Astrocyte (in vitro differentiated cells and primary cell): ENCODE results near the gene SLC38A3. TPM values are rescaled to one million over a fixed set of nuclear protein-coding genes. Genes with fewer than 3 reads are reported as not detected.
A peak's percentile ranks its signal among the peaks of the same experiment; 100 is the strongest.

Experiments
- DNase-seq: peaks from one replicate; pipeline ENCODE4 v3.0.0-alpha.2; 2010; ENCODE audit warnings: low read depth
- FAIRE-seq: peaks from 2 replicates; lab custom pipeline; 2011; peaks lifted over from hg19 to GRCh38; lab: Jason Lieb, UNC
- H2AFZ ChIP-seq: 2 replicates; pipeline ENCODE4 v1.6.0; 2012; ENCODE audit warnings: low read depth, low read length, inconsistent platforms
- H3K27ac ChIP-seq: 2 replicates; pipeline ENCODE4 v1.5.1; 2011; ENCODE audit warnings: low read depth, low read length, inconsistent platforms
- H3K27me3 ChIP-seq: 2 replicates; pipeline ENCODE4 v1.6.0; 2011; ENCODE audit warnings: low read length, inconsistent platforms; ENCODE audit not compliant: insufficient read depth
- H3K36me3 ChIP-seq: 2 replicates; pipeline ENCODE4 v1.5.1; 2011; ENCODE audit warnings: low read length, inconsistent platforms; ENCODE audit not compliant: insufficient read depth
- H3K4me1 ChIP-seq: 2 replicates; pipeline ENCODE4 v1.5.1; 2011; ENCODE audit warnings: low read length, inconsistent platforms; ENCODE audit not compliant: insufficient read depth
- H3K4me2 ChIP-seq: 2 replicates; pipeline ENCODE4 v1.6.0; 2012; ENCODE audit warnings: low read length, inconsistent platforms
- H3K4me3 ChIP-seq: 2 replicates; pipeline ENCODE4 v1.5.1; 2011; ENCODE audit warnings: low read depth, mild to moderate bottlenecking, low read length, inconsistent platforms; ENCODE audit not compliant: insufficient read depth
- H3K79me2 ChIP-seq: 2 replicates; pipeline ENCODE4 v1.6.0; 2012; ENCODE audit warnings: mild to moderate bottlenecking, low read length, inconsistent platforms; ENCODE audit not compliant: insufficient read depth
- H3K9ac ChIP-seq: 2 replicates; pipeline ENCODE4 v1.6.0; 2012; ENCODE audit warnings: mild to moderate bottlenecking, low read length, inconsistent platforms
- H3K9me3 ChIP-seq: 2 replicates; pipeline ENCODE4 v1.5.1; 2012; ENCODE audit warnings: low read depth, mild to moderate bottlenecking, low read length, inconsistent platforms; ENCODE audit not compliant: insufficient read depth
- H4K20me1 ChIP-seq: 2 replicates; pipeline ENCODE4 v1.6.0; 2012; ENCODE audit warnings: low read length, inconsistent platforms; ENCODE audit not compliant: insufficient read depth
- H3K27ac Mint-ChIP-seq: one replicate; pipeline ENCODE4 v1.8.0; 2021; ENCODE audit warnings: mild to moderate bottlenecking, mixed read lengths; ENCODE audit not compliant: unreplicated experiment
- H3K27me3 Mint-ChIP-seq: one replicate; pipeline ENCODE4 v1.8.0; 2021; ENCODE audit warnings: low read depth, mixed read lengths; ENCODE audit not compliant: unreplicated experiment
- H3K36me3 Mint-ChIP-seq: one replicate; pipeline ENCODE4 v1.8.0; 2021; ENCODE audit warnings: low read depth, mixed read lengths; ENCODE audit not compliant: unreplicated experiment
- H3K4me1 Mint-ChIP-seq: one replicate; pipeline ENCODE4 v1.8.0; 2021; ENCODE audit warnings: low read depth, mixed read lengths; ENCODE audit not compliant: unreplicated experiment
- H3K4me3 Mint-ChIP-seq: one replicate; pipeline ENCODE4 v1.8.0; 2021; ENCODE audit warnings: mild to moderate bottlenecking, moderate library complexity, mixed read lengths; ENCODE audit not compliant: unreplicated experiment
- H3K9me3 Mint-ChIP-seq: one replicate; pipeline ENCODE4 v1.8.0; 2021; ENCODE audit warnings: mild to moderate bottlenecking, mixed read lengths; ENCODE audit not compliant: unreplicated experiment
- CTCF ChIP-seq: IDR thresholded peaks from 2 replicates; pipeline ENCODE4 v1.5.1; 2011; ENCODE audit warnings: low read depth, mild to moderate bottlenecking, inconsistent platforms, low read length, moderate library complexity; ENCODE audit not compliant: insufficient read depth
- EZH2 ChIP-seq: IDR thresholded peaks from 2 replicates; pipeline ENCODE4 v1.6.1; 2012; ENCODE audit warnings: mild to moderate bottlenecking, low read length, inconsistent platforms; ENCODE audit not compliant: insufficient read depth
- total RNA-seq: library from RNA; stranded (reverse); gene quantifications from 2 replicates; pipeline ENCODE4 v1.2.1, GENCODE V29; 2021

SLC38A3 gene
- total RNA-seq, 1 donor from 2014 or later, result 0.68 TPM

DNA sequence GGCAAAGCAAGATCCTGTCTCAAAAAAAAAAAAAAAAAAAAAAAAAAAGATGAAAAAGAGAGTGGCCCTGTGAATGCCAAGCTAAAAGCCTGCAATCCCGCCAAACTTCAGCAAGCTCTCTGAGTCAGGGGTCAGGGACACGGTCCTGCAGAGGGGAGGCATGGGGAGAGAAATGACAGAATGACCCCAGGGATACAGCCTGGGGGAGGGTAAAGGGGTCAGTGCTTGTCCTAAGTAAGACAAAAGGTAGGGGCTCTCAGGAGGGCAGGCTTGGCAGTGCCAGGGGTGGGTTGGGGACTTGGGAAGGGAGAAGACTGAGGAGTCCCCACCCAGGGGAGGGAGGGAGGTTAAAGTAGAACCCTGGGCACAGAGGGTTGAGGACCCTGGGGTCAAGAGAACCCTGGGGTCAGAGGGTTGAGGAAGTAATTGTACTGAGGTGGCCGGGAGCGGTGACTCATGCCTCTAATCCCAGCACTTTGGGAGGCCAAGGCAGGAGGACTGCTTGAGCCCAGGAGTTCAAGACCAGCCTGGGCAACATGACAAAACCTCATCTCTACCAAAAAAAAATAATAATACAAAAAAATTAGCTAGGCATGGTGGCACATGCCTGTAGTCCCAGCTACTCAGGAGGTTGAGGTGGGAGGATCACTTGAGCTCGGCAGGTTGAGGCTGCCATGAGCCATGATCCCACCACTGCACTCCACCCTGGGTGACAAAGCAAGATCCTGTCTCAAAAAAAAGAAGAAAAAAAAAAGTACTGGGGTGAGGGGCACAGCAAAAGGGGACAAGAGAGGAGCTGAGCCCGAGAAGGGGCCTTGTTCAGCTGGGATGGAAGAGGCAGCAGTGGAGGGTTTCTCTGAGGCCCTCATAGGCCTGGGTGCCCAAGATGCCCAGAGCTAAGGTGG is 58.7 kb downstream of the SLC38A3 start:
- Mint-ChIP-seq H3K27me3 (peaks cover 2% of the 10 kb centered on the region), H3K4me3 (no peak overlapping the region), H3K27ac (peak overlapping the region; percentile 20), H3K9me3 (no peaks in the 10 kb centered on the region), H3K36me3 (no peaks in the 10 kb centered on the region), H3K4me1 (peaks cover 23% of the 10 kb centered on the region)
- no peaks in the 10 kb centered on the region for H4K20me1 ChIP-seq
- H3K4me2 ChIP-seq, result peak overlapping the region; percentile 67
- no peak for FAIRE-seq
- H3K4me3 ChIP-seq, result no peak overlapping the region
- no peaks in the 10 kb centered on the region for H3K27me3 ChIP-seq
- peaks cover 3% of the 10 kb centered on the region for H3K36me3 ChIP-seq
- TF ChIP-seq EZH2, result no peak
- TF ChIP-seq CTCF, result no peak
- peaks cover 40% of the 10 kb centered on the region for H3K4me1 ChIP-seq
- H3K79me2 ChIP-seq, result no peaks in the 10 kb centered on the region
- H3K9me3 ChIP-seq, result no peaks in the 10 kb centered on the region
- no peak overlapping the region for H2AFZ ChIP-seq
- peak overlapping the region; percentile 34 for H3K9ac ChIP-seq
- peak overlapping the region; percentile 59 for H3K27ac ChIP-seq
- no peak for DNase-seq

DNA sequence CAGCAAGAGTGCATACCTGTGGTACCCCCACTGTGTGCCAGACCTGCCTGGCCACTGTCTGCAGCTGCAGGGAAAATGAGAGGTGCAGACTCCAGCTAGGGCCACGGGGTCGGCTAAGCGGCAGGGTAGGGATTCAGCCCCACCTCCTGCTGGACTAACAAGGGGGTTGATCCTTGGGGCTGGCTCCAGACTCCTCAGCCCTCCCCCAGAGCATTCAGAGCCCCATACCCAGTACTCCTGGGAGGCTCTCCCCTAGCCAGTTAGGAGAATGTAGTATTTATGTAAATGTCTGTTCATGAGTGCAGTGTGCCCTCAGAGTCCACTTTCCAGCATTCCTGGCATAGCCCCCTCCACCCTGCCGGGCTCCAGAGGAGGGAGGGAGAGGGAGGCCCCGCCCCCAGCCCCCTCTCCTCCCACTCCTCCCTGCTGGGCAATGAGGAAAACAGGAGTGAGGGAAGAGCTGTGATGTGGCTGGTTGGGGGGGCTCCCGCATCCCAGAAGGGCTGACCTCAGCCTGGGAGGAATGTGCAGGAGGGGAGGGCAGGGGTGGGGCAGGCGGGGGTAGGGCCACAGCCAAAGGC is 59.4 kb downstream of the SLC38A3 start:
- H3K4me2 ChIP-seq, result peak overlapping the region; percentile 67
- Mint-ChIP-seq H3K27me3 (peaks cover 3% of the 10 kb centered on the region), H3K4me1 (peaks cover 22% of the 10 kb centered on the region), H3K27ac (peak overlapping the region; percentile 81), H3K36me3 (no peaks in the 10 kb centered on the region), H3K9me3 (no peaks in the 10 kb centered on the region), H3K4me3 (no peak overlapping the region)
- peak; percentile 94 for DNase-seq
- FAIRE-seq, result no peak
- peak overlapping the region; percentile 67 for H3K27ac ChIP-seq
- peaks cover 47% of the 10 kb centered on the region for H3K4me1 ChIP-seq
- TF ChIP-seq CTCF, result no peak
- TF ChIP-seq EZH2, result no peak
- H3K27me3 ChIP-seq, result no peaks in the 10 kb centered on the region
- no peak overlapping the region for H3K4me3 ChIP-seq
- no peaks in the 10 kb centered on the region for H3K79me2 ChIP-seq
- no peaks in the 10 kb centered on the region for H3K9me3 ChIP-seq
- no peaks in the 10 kb centered on the region for H4K20me1 ChIP-seq
- no peak overlapping the region for H2AFZ ChIP-seq
- H3K9ac ChIP-seq, result peak overlapping the region; percentile 58
- H3K36me3 ChIP-seq, result no peaks in the 10 kb centered on the region
